GM18508 (cell line): ENCODE data around the gene EXOC2.

Experiments used
- ATAC-seq: cut with Tn5 transposase; IDR thresholded peaks from one replicate; pipeline ENCODE4 v1.9.1; 2021; ENCODE audit warnings: moderate number of reproducible peaks; ENCODE audit not compliant: insufficient read depth, unreplicated experiment

The EXOC2 gene, protein sequence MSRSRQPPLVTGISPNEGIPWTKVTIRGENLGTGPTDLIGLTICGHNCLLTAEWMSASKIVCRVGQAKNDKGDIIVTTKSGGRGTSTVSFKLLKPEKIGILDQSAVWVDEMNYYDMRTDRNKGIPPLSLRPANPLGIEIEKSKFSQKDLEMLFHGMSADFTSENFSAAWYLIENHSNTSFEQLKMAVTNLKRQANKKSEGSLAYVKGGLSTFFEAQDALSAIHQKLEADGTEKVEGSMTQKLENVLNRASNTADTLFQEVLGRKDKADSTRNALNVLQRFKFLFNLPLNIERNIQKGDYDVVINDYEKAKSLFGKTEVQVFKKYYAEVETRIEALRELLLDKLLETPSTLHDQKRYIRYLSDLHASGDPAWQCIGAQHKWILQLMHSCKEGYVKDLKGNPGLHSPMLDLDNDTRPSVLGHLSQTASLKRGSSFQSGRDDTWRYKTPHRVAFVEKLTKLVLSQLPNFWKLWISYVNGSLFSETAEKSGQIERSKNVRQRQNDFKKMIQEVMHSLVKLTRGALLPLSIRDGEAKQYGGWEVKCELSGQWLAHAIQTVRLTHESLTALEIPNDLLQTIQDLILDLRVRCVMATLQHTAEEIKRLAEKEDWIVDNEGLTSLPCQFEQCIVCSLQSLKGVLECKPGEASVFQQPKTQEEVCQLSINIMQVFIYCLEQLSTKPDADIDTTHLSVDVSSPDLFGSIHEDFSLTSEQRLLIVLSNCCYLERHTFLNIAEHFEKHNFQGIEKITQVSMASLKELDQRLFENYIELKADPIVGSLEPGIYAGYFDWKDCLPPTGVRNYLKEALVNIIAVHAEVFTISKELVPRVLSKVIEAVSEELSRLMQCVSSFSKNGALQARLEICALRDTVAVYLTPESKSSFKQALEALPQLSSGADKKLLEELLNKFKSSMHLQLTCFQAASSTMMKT

GRCh38 chr6:692858-693722 lies at the start of gene EXOC2:
EXOC2 (minus strand) TSS chr6:693139; CDS start chr6:637818, 55,321 bp downstream.
- ATAC-seq, result no peak

DNA sequence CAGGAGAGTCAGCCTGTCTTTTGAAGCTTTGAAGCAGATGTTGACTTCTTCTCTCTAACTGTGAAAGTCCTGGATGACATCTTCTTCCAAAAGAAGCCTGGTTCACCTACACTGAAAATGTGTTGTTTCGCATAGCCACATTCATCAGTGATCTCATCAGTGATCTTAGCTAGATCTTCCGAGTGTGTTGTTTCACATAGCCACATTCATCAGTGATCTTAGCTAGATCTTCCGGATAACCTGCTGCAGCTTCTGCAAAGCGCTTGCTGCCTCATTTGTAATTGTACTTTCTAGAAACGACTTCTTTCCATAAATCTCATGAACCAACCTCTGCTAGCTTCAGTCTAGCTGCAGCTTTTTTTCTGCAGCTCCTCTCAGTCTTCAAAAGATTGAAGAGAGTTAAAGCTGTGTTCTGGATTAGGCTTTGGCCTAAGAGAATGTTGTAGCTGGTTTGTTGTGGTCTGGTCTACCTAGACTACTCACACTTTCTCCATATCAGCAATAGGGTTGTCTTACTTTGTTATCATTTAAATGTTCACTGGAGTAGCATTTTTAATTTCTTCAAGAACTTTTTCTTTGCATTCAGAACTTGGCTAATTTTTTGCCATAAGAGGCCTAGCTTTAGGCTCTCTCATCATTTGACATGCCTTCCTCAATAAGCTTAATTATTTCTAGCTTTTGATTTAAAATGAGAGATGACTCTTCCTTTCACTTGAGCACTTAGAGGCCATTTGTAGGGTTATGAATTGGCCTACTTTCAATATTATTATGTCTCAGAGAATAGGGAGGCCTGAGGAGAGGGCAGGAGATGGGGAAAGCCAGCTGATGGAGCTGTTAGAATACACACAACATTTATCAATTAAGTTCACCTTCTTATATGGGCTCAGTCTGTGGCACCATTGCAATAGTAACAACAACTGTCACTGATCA lies 48.7 kb upstream of the EXOC2 start:
- ATAC-seq, result no peak

GRCh38 chr6:736657-737446 lies 43.9 kb upstream of the EXOC2 start:
- no peak for ATAC-seq

- ATAC-seq, result no peak
Observed at GRCh38 chr6:733431-734219, 40.7 kb upstream of the EXOC2 start.

- ATAC-seq, result no peak
Observed at GRCh38 chr6:731924-732323, 39.0 kb upstream of the EXOC2 start.

GRCh38 chr6:729606-730320 lies 36.8 kb upstream of the EXOC2 start:
- no peak for ATAC-seq

DNA sequence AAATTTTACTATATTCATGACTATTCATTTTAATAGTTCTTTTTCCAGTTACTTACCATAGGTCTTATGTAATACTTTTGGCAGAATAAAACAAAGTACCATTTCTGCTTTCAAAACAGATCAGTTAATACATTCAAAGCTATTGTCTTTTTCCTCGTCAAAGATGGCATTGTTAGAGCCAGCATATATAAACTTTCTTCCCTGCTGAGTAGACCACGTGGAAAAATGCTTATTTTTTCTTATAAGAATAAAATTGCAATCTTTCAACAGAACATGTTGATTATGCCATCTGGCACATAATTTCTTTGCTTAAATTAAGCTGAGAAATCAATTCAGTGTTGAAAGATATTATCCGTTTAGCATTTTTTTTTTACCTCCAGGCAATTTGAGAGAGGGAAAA lies 34.9 kb upstream of the EXOC2 start:
- ATAC-seq, result no peak

DNA sequence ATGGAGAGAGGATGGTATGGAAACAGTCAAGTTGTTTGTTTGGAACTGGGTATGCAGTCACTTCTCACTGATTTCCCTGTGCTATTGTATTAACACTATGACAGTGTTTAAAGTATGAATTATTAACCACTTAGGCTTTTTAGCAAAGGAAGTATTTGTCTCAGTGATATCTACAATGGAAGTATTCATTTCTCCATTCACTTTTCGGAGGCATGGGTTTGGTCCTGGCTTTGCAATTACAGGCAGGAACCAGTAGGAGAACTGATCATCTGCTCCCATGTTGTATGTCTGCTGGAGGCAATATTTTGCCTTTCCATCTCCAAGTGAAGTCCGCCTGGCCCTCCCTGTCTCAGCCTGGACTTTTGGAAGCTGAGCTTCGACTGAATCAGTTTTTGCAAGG lies 30.6 kb upstream of the EXOC2 start:
- no peak for ATAC-seq

GRCh38 chr6:722608-723007 lies 29.7 kb upstream of the EXOC2 start:
- ATAC-seq, result no peak

DNA sequence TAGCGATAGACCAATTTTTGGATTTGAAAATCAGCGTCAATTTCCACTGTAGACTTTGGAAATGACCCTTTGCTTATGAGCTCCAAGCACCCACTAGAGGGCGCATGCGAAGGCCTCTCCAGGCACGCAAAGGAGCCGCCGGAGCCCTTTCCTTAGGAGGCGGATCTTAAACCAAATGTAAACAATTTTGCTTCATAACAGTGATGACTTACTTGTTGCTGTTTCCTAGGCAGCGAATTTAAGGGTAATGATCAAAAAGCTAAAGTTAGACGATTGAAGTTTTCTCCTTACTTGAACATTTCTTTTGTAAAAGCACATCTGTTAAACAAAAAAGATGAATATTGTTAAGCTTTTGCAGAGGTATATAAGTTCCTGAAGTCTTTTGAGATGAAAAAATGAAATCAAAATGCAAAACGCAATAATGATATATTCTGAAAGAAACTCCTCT lies 29.2 kb upstream of the EXOC2 start:
- no peak for ATAC-seq

GRCh38 chr6:718345-718744 lies 25.4 kb upstream of the EXOC2 start:
- no peak for ATAC-seq

DNA sequence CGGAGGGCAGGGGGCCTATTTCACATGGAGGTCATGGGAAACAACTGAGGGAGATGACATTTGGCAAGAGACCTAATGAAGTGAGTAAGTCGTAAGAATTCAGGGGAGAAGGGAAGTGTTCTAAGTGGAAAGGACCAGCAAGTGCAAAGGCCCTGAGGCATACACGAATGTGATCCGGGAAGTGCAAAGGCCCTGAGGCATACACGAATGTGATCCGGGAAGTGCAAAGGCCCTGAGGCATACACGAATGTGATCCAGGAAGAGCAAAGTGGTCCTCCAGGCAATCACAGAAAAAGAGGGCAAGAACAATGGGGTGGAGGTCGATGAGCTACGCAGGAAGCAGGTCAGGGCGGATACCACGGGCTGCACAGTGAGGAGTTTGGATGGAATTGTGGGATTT lies 24.2 kb upstream of the EXOC2 start:
- no peak for ATAC-seq

DNA sequence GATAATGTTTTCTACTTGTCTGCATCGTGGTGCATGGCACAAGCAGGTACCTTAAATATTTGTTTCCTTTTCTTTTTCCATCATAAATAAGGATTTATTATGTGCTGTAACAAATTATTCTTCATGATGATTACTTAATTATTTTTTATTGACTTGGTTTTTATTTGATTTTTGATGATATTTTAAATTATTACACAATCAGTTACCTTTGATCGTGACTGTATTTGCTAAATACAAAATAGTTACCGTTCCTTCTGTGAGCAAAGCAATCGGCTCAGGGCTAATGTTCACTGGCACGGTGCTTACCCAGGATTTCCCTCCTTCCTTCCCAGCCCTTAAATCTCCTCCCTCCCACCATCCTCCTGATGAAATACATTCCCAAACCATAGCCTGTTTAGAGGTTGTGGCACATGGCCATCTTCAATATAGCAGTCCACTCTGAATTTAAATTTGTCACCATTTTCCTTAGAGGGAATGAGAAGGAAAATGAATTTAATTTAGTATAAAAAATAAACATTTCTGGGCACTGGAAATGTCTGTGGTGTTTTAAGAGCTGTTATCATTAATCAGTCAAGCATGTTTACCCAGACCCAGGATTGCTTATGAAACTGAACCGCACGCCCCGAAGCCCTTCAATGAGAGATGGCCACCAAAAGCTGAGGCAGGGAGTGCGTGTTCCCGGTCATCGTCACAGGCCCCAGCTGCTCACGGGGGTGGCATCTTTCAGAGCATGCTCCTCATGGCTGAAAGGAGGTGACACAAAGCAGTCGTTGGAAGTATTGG lies 23.0 kb upstream of the EXOC2 start:
- ATAC-seq, result no peak

DNA sequence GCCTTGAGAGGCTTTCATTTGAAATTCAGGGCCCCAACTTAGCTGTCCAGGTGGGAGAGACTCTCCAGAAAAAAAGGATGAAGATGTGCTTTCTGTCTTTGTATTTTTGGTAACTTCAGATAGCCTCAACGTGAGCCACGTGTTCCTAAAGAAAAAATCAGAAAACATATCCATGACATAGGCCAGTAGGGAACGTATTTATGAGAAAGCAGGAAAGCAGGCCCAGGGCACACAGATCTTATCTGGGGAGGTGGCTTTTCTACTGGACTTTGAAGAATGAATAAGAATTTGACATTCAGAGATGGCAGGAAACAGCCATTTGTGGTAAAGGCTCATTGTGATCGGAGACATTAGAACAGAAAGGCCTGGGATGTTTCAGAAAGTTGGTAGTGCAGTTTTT lies 21.2 kb upstream of the EXOC2 start:
- ATAC-seq, result no peak

DNA sequence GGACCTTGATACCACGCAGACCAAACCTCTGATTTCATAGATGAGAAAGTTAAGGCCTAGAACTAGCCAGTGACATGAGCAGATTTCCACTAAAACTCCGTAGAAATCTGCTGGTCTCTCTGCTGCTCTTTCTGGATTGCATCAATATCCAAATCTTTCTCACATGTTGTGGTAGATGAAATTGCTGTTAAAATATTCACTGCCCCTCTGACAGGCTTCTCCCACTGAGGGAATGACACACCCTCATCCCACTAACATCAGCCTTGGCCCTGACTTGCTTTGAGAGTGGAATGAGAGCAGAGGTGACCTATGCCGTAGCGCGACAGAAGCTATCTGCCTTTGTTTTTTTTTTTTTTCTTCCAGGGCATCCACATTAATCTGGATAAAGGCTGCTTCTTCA lies 20.4 kb upstream of the EXOC2 start:
- ATAC-seq, result no peak

DNA sequence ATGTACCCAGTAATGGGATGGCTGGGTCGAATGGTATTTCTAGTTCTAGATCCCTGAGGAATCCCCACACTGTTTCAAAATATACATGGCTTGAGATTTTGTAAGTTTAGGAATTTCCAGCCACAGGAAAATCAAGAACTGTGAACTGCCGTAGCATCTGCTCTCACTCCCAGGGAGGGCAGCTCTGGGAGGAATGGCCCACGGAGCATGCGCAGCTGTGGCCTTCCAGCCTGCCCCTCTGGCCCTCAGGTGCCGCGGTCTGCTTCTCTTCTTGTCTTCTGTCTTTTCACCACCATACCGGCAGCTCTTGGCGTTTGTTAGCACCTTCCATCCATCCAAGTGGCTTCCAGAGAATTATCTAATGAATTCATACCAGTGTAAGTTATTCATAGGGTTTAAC lies 19.9 kb upstream of the EXOC2 start:
- no peak for ATAC-seq
